OCI-LY1 (cell line): ENCODE measurements around the gene LAMTOR3.

ENCODE experiments used
- H2AFZ ChIP-seq: fragments of 200-600 bp; sonication (generic), shearing (Covaris generic); 2 replicates; pipeline ENCODE4 v1.6.0; 2014; ENCODE audit warnings: antibody characterized with exemption, mild to moderate bottlenecking, low read length
- H3F3A ChIP-seq: fragments of 200-600 bp; sonication (generic), shearing (Covaris generic); 2 replicates; pipeline ENCODE4 v1.6.0; 2014; ENCODE audit warnings: mild to moderate bottlenecking, antibody characterized with exemption, low read length, moderate library complexity; ENCODE audit not compliant: insufficient read depth
- H3K27ac ChIP-seq: fragments of 200-600 bp; sonication (generic); 2 replicates; pipeline ENCODE4 v1.5.1; 2014; ENCODE audit warnings: low read length, mixed run types, mild to moderate bottlenecking, low read depth; ENCODE audit not compliant: poor library complexity, severe bottlenecking
- H3K27me3 ChIP-seq: fragments of 200-600 bp; sonication (generic); 2 replicates; pipeline ENCODE4 v1.6.0; 2014; ENCODE audit warnings: antibody characterized with exemption, mild to moderate bottlenecking, low read length, moderate library complexity; ENCODE audit not compliant: insufficient read depth
- H3K36me3 ChIP-seq: fragments of 200-600 bp; sonication (generic); 2 replicates; pipeline ENCODE4 v1.6.1; 2014; ENCODE audit warnings: mild to moderate bottlenecking, antibody characterized with exemption, low read length, moderate library complexity, mixed read lengths; ENCODE audit not compliant: insufficient read depth
- H3K4me1 ChIP-seq: fragments of 200-600 bp; sonication (generic); 2 replicates; pipeline ENCODE4 v1.5.1; 2014; ENCODE audit warnings: mild to moderate bottlenecking, low read length, moderate library complexity; ENCODE audit not compliant: insufficient read depth, severe bottlenecking
- H3K4me2 ChIP-seq: fragments of 200-600 bp; sonication (generic), shearing (Covaris generic); 2 replicates; pipeline ENCODE4 v1.6.1; 2014; ENCODE audit warnings: low read length
- H3K4me3 ChIP-seq: fragments of 200-600 bp; sonication (generic); 2 replicates; pipeline ENCODE4 v1.5.1; 2014; ENCODE audit warnings: low read length, low read depth, mild to moderate bottlenecking, mixed read lengths; ENCODE audit not compliant: poor library complexity, severe bottlenecking
- H3K79me2 ChIP-seq: fragments of 200-600 bp; shearing (Covaris generic); 2 replicates; pipeline ENCODE4 v1.6.1; 2016; ENCODE audit warnings: mixed run types, low read length, mixed read lengths; ENCODE audit not compliant: insufficient read depth
- H3K9ac ChIP-seq: fragments of 200-600 bp; sonication (generic), shearing (Covaris generic); 2 replicates; pipeline ENCODE4 v1.6.1; 2014; ENCODE audit warnings: mild to moderate bottlenecking, low read length, mixed read lengths
- H3K9me2 ChIP-seq: fragments of 200-600 bp; sonication (generic), shearing (Covaris generic); 2 replicates; pipeline ENCODE4 v1.6.1; 2014; ENCODE audit warnings: low read depth, mild to moderate bottlenecking, low read length, mixed read lengths
- H3K9me3 ChIP-seq: fragments of 200-600 bp; shearing (Covaris generic); 2 replicates; pipeline ENCODE4 v1.6.1; 2014; ENCODE audit warnings: low read length, mixed read lengths
- H4K20me1 ChIP-seq: fragments of 200-600 bp; sonication (generic), shearing (Covaris generic); 2 replicates; pipeline ENCODE4 v1.6.0; 2016; ENCODE audit warnings: mild to moderate bottlenecking, low read length; ENCODE audit not compliant: insufficient read depth
- EZH2 ChIP-seq: fragments of 200-600 bp; sonication (generic), shearing (Covaris generic); IDR thresholded peaks from 2 replicates; pipeline ENCODE4 v1.8.0; 2017; ENCODE audit warnings: borderline replicate concordance, mixed run types, mild to moderate bottlenecking, antibody characterized with exemption, low read length, moderate library complexity, mixed read lengths
- TF ChIP-seq, protein P1 (sequence below): fragments of 200-600 bp; sonication (generic), shearing (Covaris generic); IDR thresholded peaks from 2 replicates; pipeline ENCODE4 v1.5.1; 2017; ENCODE audit warnings: mild to moderate bottlenecking, antibody characterized with exemption, low read length, moderate library complexity, mixed read lengths

The LAMTOR3 gene

DNA sequence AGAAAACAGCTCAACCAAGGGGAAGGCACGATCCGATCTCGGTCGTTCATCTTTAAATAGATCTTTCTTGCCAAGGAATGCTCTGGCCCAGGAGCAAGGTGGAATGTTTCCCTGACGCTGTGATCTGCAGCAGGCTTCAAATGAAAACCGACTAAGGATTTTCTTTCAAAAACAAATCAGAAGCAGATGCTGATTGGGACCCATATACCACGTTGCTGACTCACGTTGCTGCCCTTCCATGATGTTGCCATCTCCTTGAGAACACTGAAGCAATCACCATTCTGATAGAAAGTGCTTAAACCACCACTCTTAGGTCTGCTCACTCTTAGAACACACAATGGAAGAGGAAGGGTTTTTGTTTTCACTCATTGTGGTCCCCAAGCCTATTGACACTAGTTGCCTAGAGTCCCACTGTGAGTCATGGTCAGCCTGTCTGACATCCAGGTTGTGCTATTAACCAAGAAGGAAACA, 26.1 kb downstream of the LAMTOR3 start:
- Histone ChIP-seq H3K4me2 (no peak overlapping the region), H3K79me2 (no peaks in the 10 kb centered on the region), H3K9ac (no peak overlapping the region), H2AFZ (no peak overlapping the region), H3K4me3 (no peak overlapping the region), H3K9me3 (no peaks in the 10 kb centered on the region), H3K27ac (no peak overlapping the region), H3F3A (no peaks in the 10 kb centered on the region), H3K36me3 (peaks cover 76% of the 10 kb centered on the region), H3K4me1 (no peaks in the 10 kb centered on the region), H3K27me3 (no peaks in the 10 kb centered on the region), H3K9me2 (no peaks in the 10 kb centered on the region), H4K20me1 (no peaks in the 10 kb centered on the region)
- TF ChIP-seq EZH2, result no peak
- TF ChIP-seq, protein P1, sequence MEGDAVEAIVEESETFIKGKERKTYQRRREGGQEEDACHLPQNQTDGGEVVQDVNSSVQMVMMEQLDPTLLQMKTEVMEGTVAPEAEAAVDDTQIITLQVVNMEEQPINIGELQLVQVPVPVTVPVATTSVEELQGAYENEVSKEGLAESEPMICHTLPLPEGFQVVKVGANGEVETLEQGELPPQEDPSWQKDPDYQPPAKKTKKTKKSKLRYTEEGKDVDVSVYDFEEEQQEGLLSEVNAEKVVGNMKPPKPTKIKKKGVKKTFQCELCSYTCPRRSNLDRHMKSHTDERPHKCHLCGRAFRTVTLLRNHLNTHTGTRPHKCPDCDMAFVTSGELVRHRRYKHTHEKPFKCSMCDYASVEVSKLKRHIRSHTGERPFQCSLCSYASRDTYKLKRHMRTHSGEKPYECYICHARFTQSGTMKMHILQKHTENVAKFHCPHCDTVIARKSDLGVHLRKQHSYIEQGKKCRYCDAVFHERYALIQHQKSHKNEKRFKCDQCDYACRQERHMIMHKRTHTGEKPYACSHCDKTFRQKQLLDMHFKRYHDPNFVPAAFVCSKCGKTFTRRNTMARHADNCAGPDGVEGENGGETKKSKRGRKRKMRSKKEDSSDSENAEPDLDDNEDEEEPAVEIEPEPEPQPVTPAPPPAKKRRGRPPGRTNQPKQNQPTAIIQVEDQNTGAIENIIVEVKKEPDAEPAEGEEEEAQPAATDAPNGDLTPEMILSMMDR, result no peak

DNA sequence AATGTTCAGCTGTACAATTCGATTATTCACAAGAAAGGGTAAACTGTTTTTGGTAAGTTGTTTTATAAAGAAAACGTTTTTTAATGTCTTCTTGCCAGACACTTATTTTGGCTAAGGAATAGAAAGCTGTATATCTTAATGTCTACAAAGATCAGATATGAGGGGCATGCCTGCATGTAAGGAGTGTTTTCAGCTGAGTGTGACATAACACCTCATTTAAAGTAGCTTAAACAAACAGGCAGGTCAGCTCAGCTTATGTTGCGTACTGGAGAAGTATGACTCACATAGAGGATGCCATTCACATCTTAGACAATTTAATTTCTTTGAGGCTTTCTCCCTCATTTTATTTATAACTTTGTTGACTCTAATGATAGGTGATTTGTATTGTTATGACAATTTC, 30.4 kb downstream of the LAMTOR3 start:
- Histone ChIP-seq H3K4me2 (no peak overlapping the region), H3K9me3 (no peaks in the 10 kb centered on the region), H2AFZ (no peak overlapping the region), H3K79me2 (no peaks in the 10 kb centered on the region), H4K20me1 (no peaks in the 10 kb centered on the region), H3K27ac (no peak overlapping the region), H3K4me3 (no peak overlapping the region), H3K9ac (no peak overlapping the region), H3K4me1 (peaks cover 7% of the 10 kb centered on the region), H3K9me2 (no peaks in the 10 kb centered on the region), H3K27me3 (no peaks in the 10 kb centered on the region), H3F3A (no peaks in the 10 kb centered on the region), H3K36me3 (peaks cover 80% of the 10 kb centered on the region)
- TF ChIP-seq EZH2, result no peak
- TF ChIP-seq, protein P1, result no peak

DNA sequence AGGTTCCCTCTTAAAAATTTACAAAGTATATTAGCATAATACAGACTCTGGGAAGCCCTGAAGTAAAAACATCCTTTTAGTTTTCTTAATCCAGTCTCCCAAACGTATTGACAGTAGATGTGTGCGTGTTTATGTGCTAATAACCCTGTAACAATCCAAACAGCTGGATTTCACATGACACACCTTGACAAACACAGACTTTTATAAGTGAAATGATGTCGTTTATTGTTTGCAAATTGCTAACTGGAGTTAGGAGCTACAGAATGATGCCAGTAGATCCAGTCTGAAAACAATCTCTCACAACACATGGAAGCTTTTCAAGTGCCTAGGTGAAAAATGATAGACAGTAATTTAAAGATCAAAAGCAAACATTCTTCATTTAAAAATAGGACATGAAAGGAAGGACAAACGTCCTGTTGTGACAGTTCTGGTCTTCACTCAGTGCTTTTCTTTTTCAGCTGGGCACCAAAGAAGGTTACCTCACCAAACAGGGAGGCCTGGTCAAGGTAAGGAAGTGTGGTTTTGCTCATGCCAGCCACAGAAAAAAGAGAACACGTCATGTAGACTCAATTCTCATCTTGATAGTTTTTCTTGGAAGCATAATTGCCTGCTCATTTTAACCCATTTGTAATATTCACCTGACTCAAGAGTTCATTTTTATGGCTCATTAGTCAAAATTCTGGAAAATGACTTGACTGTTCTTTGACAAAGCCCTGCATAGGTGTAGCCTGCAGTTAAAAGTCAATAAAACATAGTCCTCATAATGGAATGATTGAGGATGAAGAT, 32.9 kb downstream of the LAMTOR3 start:
- no peaks in the 10 kb centered on the region for H3K9me2 ChIP-seq
- H3K27ac ChIP-seq, result no peak overlapping the region
- H3K9me3 ChIP-seq, result no peaks in the 10 kb centered on the region
- TF ChIP-seq, protein P1, result no peak
- no peak for TF ChIP-seq EZH2
- no peaks in the 10 kb centered on the region for H3K27me3 ChIP-seq
- no peaks in the 10 kb centered on the region for H3K79me2 ChIP-seq
- H3K4me2 ChIP-seq, result no peak overlapping the region
- no peak overlapping the region for H3K4me3 ChIP-seq
- H3K4me1 ChIP-seq, result peaks cover 7% of the 10 kb centered on the region
- H2AFZ ChIP-seq, result no peak overlapping the region
- no peaks in the 10 kb centered on the region for H4K20me1 ChIP-seq
- peaks cover 58% of the 10 kb centered on the region; the same call in 1 of the 2 replicates for H3K36me3 ChIP-seq
- H3K9ac ChIP-seq, result no peak overlapping the region
- no peaks in the 10 kb centered on the region for H3F3A ChIP-seq
